AML-193 (cell line): ENCODE measurements around the gene POLR3H.
"Not testable (repeated sequence)": the region's sequence is repeated elsewhere in the genome, so short reads cannot be mapped to it uniquely, and the experiment has no call there.

ENCODE experiments used
- DNase-seq, 2 experiments: peaks; one replicate each; lab custom pipeline; 2025; lab: John Stamatoyannopoulos, UW

The POLR3H gene

GRCh38 chr22:41564563-41564962 lies 20.3 kb upstream of the POLR3H start:
- no peak for DNase-seq

GRCh38 chr22:41563051-41563711 lies 18.9 kb upstream of the POLR3H start:
- DNase-seq, result no peak

GRCh38 chr22:41562461-41562860 lies 18.2 kb upstream of the POLR3H start:
- no peak for DNase-seq

GRCh38 chr22:41561788-41562187 lies 17.5 kb upstream of the POLR3H start:
- no peak for DNase-seq

- DNase-seq, result no peak
These were observed 17.1 kb upstream of the POLR3H start for GRCh38 chr22:41561335-41561734.

- DNase-seq, result no peak
These were observed 15.8 kb upstream of the POLR3H start for GRCh38 chr22:41560095-41560471.

- DNase-seq, result not testable (repeated sequence)
These were observed 14.0 kb upstream of the POLR3H start for GRCh38 chr22:41558241-41558630.

- no peak for DNase-seq
These were observed 13.4 kb upstream of the POLR3H start for GRCh38 chr22:41557401-41558240.

GRCh38 chr22:41556561-41556960 lies 12.3 kb upstream of the POLR3H start:
- no peak for DNase-seq

GRCh38 chr22:41555325-41555982 lies 11.2 kb upstream of the POLR3H start:
- DNase-seq, result no peak

GRCh38 chr22:41551877-41552582 lies 7.8 kb upstream of the POLR3H start:
- no peak for DNase-seq

GRCh38 chr22:41550952-41551491 lies 6.8 kb upstream of the POLR3H start:
- DNase-seq, result no peak

- no peak for DNase-seq
These were observed 4.6 kb upstream of the POLR3H start for GRCh38 chr22:41548830-41549211.

- DNase-seq, result no peak
These were observed 604 bp upstream of the POLR3H start for GRCh38 chr22:41544671-41545476.

- no peak for DNase-seq
These were observed 2.0 kb downstream of the POLR3H start for GRCh38 chr22:41542224-41542623.

- DNase-seq, result no peak
These were observed 2.8 kb downstream of the POLR3H start for GRCh38 chr22:41541484-41541883.

- no peak for DNase-seq
These were observed 3.9 kb downstream of the POLR3H start for GRCh38 chr22:41540365-41540764.

- no peak for DNase-seq
These were observed 4.3 kb downstream of the POLR3H start for GRCh38 chr22:41540006-41540315.

- no peak for DNase-seq
These were observed 4.9 kb downstream of the POLR3H start for GRCh38 chr22:41539146-41540005.

GRCh38 chr22:41538583-41538982 lies 5.7 kb downstream of the POLR3H start:
- DNase-seq, result no peak
